LNCaP clone FGC (cell line): Measurements from ENCODE around the gene TOR1A.

Experiments used
- DNase-seq: peaks from one replicate; pipeline ENCODE4 v3.0.0-alpha.2; 2011; ENCODE audit warnings: low read depth
- H3K4me3 ChIP-seq: 2 replicates; pipeline ENCODE4 v1.5.1; 2011; ENCODE audit warnings: mild to moderate bottlenecking, low read depth, low read length, control low read depth
- TF ChIP-seq, protein P1 (sequence below): IDR thresholded peaks from 2 replicates; pipeline ENCODE4 v1.5.1; 2012; ENCODE audit warnings: mild to moderate bottlenecking; ENCODE audit not compliant: control insufficient read depth, insufficient read depth; ENCODE audit errors: extremely low read depth

Gene TOR1A

GRCh38 chr9:129860653-129861446 lies 36.9 kb upstream of the TOR1A start:
- H3K4me3 ChIP-seq = no peak overlapping the region
- DNase-seq = no peak
- TF ChIP-seq, protein P1, sequence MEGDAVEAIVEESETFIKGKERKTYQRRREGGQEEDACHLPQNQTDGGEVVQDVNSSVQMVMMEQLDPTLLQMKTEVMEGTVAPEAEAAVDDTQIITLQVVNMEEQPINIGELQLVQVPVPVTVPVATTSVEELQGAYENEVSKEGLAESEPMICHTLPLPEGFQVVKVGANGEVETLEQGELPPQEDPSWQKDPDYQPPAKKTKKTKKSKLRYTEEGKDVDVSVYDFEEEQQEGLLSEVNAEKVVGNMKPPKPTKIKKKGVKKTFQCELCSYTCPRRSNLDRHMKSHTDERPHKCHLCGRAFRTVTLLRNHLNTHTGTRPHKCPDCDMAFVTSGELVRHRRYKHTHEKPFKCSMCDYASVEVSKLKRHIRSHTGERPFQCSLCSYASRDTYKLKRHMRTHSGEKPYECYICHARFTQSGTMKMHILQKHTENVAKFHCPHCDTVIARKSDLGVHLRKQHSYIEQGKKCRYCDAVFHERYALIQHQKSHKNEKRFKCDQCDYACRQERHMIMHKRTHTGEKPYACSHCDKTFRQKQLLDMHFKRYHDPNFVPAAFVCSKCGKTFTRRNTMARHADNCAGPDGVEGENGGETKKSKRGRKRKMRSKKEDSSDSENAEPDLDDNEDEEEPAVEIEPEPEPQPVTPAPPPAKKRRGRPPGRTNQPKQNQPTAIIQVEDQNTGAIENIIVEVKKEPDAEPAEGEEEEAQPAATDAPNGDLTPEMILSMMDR = no peak

- TF ChIP-seq, protein P1 = no peak
Observed at GRCh38 chr9:129858167-129858962, 34.4 kb upstream of the TOR1A start.

GRCh38 chr9:129857207-129857606 lies 33.3 kb upstream of the TOR1A start:
- DNase-seq = no peak
- TF ChIP-seq, protein P1 = no peak
- H3K4me3 ChIP-seq = no peak overlapping the region

More at GRCh38 chr9:129858167-129858962, 34.4 kb upstream of the TOR1A start:
- H3K4me3 ChIP-seq = no peak overlapping the region
- no peak for DNase-seq

DNA sequence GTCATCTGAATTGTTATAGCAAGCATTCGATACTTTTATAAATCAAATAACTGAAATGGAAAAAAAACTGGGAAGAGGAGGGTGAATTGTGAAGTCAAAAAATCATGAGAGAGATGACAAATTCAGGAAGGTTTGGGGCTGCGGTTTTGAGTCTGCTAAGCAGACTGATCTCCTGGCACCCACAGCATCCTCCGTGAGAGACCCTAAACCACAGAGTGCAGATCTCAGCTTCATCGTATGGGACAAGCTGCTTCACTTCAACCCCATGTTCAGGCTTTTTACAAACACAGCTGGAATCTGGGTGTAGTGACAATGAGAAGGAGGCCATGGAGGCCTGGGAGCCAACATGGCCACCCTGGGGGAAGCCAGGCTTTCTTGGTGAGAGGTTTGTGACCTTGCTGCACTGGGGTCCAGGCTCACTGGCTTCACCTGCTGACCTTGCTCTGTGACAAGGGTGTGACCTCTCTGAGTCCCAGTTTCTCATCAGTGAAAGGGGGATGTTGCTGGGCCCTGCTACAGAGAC lies 30.7 kb upstream of the TOR1A start:
- H3K4me3 ChIP-seq = no peak overlapping the region
- no peak for DNase-seq
- TF ChIP-seq, protein P1 = no peak

- no peak for DNase-seq
- TF ChIP-seq, protein P1 = no peak
- H3K4me3 ChIP-seq = no peak overlapping the region
Observed at GRCh38 chr9:129853614-129854013, 29.7 kb upstream of the TOR1A start.

GRCh38 chr9:129852579-129852978 lies 28.6 kb upstream of the TOR1A start:
- DNase-seq = no peak
- TF ChIP-seq, protein P1 = no peak
- no peak overlapping the region for H3K4me3 ChIP-seq
